Keratinocyte (primary cell): ENCODE results near the gene ZC3H10. TPM values are rescaled to one million over a fixed set of nuclear protein-coding genes. Genes with fewer than 3 reads are reported as not detected.

Experiments used
- DNase-seq: peaks from one replicate; pipeline ENCODE4 v3.0.0-alpha.2; 2011; ENCODE audit warnings: low read depth, missing footprints, low spot score
- FAIRE-seq: peaks from 2 replicates; lab custom pipeline; 2011; peaks lifted over from hg19 to GRCh38; lab: Jason Lieb, UNC
- H2AFZ ChIP-seq: 2 replicates; pipeline ENCODE4 v1.6.0; 2012; ENCODE audit warnings: low read length, control low read depth, inconsistent platforms; ENCODE audit not compliant: control insufficient read depth
- H3K27ac ChIP-seq: 2 replicates; pipeline ENCODE4 v1.5.1; 2011; ENCODE audit warnings: low read length; ENCODE audit not compliant: control insufficient read depth, insufficient read depth
- H3K27me3 ChIP-seq: 3 replicates; pipeline ENCODE4 v1.6.0; 2011; ENCODE audit warnings: low read length; ENCODE audit not compliant: control insufficient read depth, insufficient read depth; ENCODE audit errors: extremely low read depth
- H3K36me3 ChIP-seq, 2 experiments: 2 replicates in 1 of 2; 3 replicates in 1 of 2; pipeline ENCODE4 v1.5.1; 2011; ENCODE audit warnings: low read length in 2 of 2, mild to moderate bottlenecking in 1 of 2; ENCODE audit not compliant: control insufficient read depth in 2 of 2, insufficient read depth in 2 of 2; ENCODE audit errors: extremely low read depth in 1 of 2
- H3K4me1 ChIP-seq: 3 replicates; pipeline ENCODE4 v1.5.1; 2011; ENCODE audit warnings: low read length; ENCODE audit not compliant: control insufficient read depth, insufficient read depth; ENCODE audit errors: extremely low read depth
- H3K4me2 ChIP-seq: 3 replicates; pipeline ENCODE4 v1.6.0; 2011; ENCODE audit warnings: low read depth, low read length; ENCODE audit not compliant: control insufficient read depth, insufficient read depth; ENCODE audit errors: extremely low read depth
- H3K4me3 ChIP-seq, 3 experiments: fragments of 200-600 bp in 1 of 3; sonication (generic) in 1 of 3; 2 replicates in 2 of 3; 3 replicates in 1 of 3; pipeline ENCODE4 v1.5.1; 2011 to 2016; ENCODE audit warnings: low read length in 3 of 3, mild to moderate bottlenecking in 3 of 3, control low read depth in 2 of 3, inconsistent platforms in 1 of 3, low read depth in 1 of 3, mixed read lengths in 1 of 3, mixed run types in 1 of 3, moderate library complexity in 1 of 3; ENCODE audit not compliant: control insufficient read depth in 2 of 3, insufficient read depth in 2 of 3; ENCODE audit errors: extremely low read depth in 1 of 3
- H3K79me2 ChIP-seq: 2 replicates; pipeline ENCODE4 v1.6.0; 2012; ENCODE audit warnings: low read length; ENCODE audit not compliant: control insufficient read depth, insufficient read depth
- H3K9ac ChIP-seq: 3 replicates; pipeline ENCODE4 v1.6.0; 2011; ENCODE audit warnings: low read length; ENCODE audit not compliant: control insufficient read depth, insufficient read depth; ENCODE audit errors: extremely low read depth
- H3K9me1 ChIP-seq: 3 replicates; pipeline ENCODE4 v1.6.0; 2011; ENCODE audit warnings: low read length; ENCODE audit not compliant: control insufficient read depth, insufficient read depth; ENCODE audit errors: extremely low read depth
- H3K9me3 ChIP-seq: 2 replicates; pipeline ENCODE4 v1.5.1; 2012; ENCODE audit warnings: low read depth, low read length; ENCODE audit not compliant: control insufficient read depth
- H4K20me1 ChIP-seq: 3 replicates; pipeline ENCODE4 v1.6.0; 2011; ENCODE audit warnings: low read length; ENCODE audit not compliant: control insufficient read depth, insufficient read depth; ENCODE audit errors: extremely low read depth
- CTCF ChIP-seq, 3 experiments: IDR thresholded peaks in 1 of 3; conservative IDR thresholded peaks in 1 of 3; optimal IDR thresholded peaks in 1 of 3; 2 replicates in 2 of 3; 3 replicates in 1 of 3; pipeline versions ENCODE3 to v1.5.1; 2011; ENCODE audit warnings: low read length in 3 of 3, mild to moderate bottlenecking in 3 of 3, moderate library complexity in 2 of 3, control low read depth in 1 of 3, inconsistent platforms in 1 of 3; ENCODE audit not compliant: insufficient read depth in 2 of 3; ENCODE audit errors: extremely low read depth in 1 of 3
- EZH2 ChIP-seq: IDR thresholded peaks from one replicate; pipeline ENCODE4 v1.6.1; 2012; ENCODE audit warnings: inconsistent platforms, mild to moderate bottlenecking, low read length, moderate library complexity
- dilution Hi-C: fragments of 300-500 bp; cut with MboI; formaldehyde crosslinking; loops from one replicate; pipeline ENCODE4 v1.7.0; 2020; ENCODE audit warnings: low sequenced_read_pairs; ENCODE audit not compliant: extremely low pct_ligation_motif_present
- polyA plus RNA-seq, 5 experiments: library from polyadenylated mRNA; depleted of rRNA in 3 of 5; stranded (reverse) in 3 of 5; stranded (forward) in 1 of 5; unstranded in 1 of 5; fragments of >200 nt; gene quantifications; 1 replicate in 1 of 5; 2 replicates in 3 of 5; 3 replicates in 1 of 5; pipeline versions ENCODE4 v1.2.1 to v1.2.3, GENCODE V29; 2011 to 2012; ENCODE audit warnings: missing spikeins in 2 of 5, low read depth in 1 of 5, low replicate concordance in 1 of 5

ZC3H10 gene
- polyA plus RNA-seq, 1 donor (not counting 4 experiments of a cell fraction or from before 2014, with no cell fraction given) = 0.85 TPM

GRCh38 chr12:56097738-56098137 lies 20.3 kb upstream of the ZC3H10 start:
- Histone ChIP-seq H3K4me3 (no peak overlapping the region), H3K9me1 (no peaks in the 10 kb centered on the region), H3K36me3 (peaks cover 4 to 17% of the 10 kb centered on the region in 2 experiments), H3K79me2 (no peaks in the 10 kb centered on the region), H3K9me3 (no peaks in the 10 kb centered on the region), H3K27me3 (no peaks in the 10 kb centered on the region), H3K9ac (no peak overlapping the region), H3K27ac (no peak overlapping the region), H4K20me1 (no peaks in the 10 kb centered on the region), H2AFZ (no peak overlapping the region), H3K4me2 (no peak overlapping the region), H3K4me1 (no peaks in the 10 kb centered on the region)
- dilution Hi-C loops = no loop called here
- DNase-seq = no peak
- no peak for TF ChIP-seq EZH2
- TF ChIP-seq CTCF (optimal IDR thresholded peaks at IDR 0.05 in 1 of 3, IDR thresholded peaks at IDR 0.05 in 1 of 3, conservative IDR thresholded peaks at IDR 0.05 in 1 of 3; ENCODE audit: extremely low read depth in 1 of 3, insufficient read depth in 2 of 3, low read length in 3 of 3) = no peak
- FAIRE-seq = no peak

- FAIRE-seq (no peak), DNase-seq (no peak)
- Histone ChIP-seq H3K36me3 (peaks cover 4 to 17% of the 10 kb centered on the region in 2 experiments), H3K4me3 (no peak overlapping the region), H3K27me3 (no peaks in the 10 kb centered on the region), H3K27ac (no peak overlapping the region), H3K9ac (no peak overlapping the region), H3K9me1 (no peaks in the 10 kb centered on the region), H4K20me1 (no peaks in the 10 kb centered on the region), H3K9me3 (no peaks in the 10 kb centered on the region), H2AFZ (no peak overlapping the region), H3K4me2 (no peak overlapping the region), H3K79me2 (no peaks in the 10 kb centered on the region), H3K4me1 (peaks cover 8% of the 10 kb centered on the region)
- dilution Hi-C loops = no loop called here
- TF ChIP-seq EZH2 (no peak), CTCF (optimal IDR thresholded peaks at IDR 0.05 in 1 of 3, IDR thresholded peaks at IDR 0.05 in 1 of 3, conservative IDR thresholded peaks at IDR 0.05 in 1 of 3; ENCODE audit: extremely low read depth in 1 of 3, insufficient read depth in 2 of 3, low read length in 3 of 3) (no peak)
Observed at GRCh38 chr12:56098592-56098991, 19.5 kb upstream of the ZC3H10 start.
